Measurements from ENCODE around the gene FANCE. TPM values are rescaled to one million over a fixed set of nuclear protein-coding genes. Genes with fewer than 3 reads are reported as not detected.
"Not testable (repeated sequence)": the region's sequence is repeated elsewhere in the genome, so short reads cannot be mapped to it uniquely, and the experiment has no call there.

The FANCE gene
- total RNA-seq, 1 experiment from 2014 or later, result 6.9 TPM

DNA sequence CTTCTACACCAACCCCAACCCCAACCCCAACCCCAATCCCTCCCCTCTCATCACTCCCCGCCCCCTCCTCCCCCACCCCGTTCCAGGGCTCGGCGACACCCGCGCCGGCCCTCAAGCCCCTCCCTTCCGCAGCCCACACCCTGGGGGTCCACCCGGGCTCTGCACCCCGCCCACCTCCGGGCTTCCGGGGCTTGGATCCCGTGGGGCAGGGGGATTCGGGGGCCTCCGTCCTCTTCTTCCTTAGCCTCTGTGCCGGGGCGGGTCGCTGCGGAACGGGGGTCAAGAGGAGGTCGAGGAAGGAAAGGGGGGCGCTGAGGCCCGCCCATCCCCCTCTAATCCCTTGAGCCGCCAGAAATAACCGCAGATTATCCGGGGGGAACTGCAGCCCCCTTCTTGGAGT, 59.9 kb downstream of the FANCE start:
- no TSS peak for BruUV-seq (replicated peaks)
- intact Hi-C loops (cut with micrococcal nuclease; ENCODE audit: unreplicated experiment), result no loop called here
- no peaks in the 10 kb centered on the region for H4K20me1 ChIP-seq (ENCODE audit: insufficient read depth)
- H3K9me3 ChIP-seq (ENCODE audit: insufficient read depth, low read depth), result no peaks in the 10 kb centered on the region
- TF ChIP-seq EZH2 (IDR thresholded peaks at IDR 0.05; ENCODE audit: low read depth), result no peak
- TF ChIP-seq, protein P1, sequence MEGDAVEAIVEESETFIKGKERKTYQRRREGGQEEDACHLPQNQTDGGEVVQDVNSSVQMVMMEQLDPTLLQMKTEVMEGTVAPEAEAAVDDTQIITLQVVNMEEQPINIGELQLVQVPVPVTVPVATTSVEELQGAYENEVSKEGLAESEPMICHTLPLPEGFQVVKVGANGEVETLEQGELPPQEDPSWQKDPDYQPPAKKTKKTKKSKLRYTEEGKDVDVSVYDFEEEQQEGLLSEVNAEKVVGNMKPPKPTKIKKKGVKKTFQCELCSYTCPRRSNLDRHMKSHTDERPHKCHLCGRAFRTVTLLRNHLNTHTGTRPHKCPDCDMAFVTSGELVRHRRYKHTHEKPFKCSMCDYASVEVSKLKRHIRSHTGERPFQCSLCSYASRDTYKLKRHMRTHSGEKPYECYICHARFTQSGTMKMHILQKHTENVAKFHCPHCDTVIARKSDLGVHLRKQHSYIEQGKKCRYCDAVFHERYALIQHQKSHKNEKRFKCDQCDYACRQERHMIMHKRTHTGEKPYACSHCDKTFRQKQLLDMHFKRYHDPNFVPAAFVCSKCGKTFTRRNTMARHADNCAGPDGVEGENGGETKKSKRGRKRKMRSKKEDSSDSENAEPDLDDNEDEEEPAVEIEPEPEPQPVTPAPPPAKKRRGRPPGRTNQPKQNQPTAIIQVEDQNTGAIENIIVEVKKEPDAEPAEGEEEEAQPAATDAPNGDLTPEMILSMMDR (conservative IDR thresholded peaks at IDR 0.05), result no peak
- H3K4me2 ChIP-seq, result no peak overlapping the region
- ChIA-PET CTCF (no interaction called here), POLR2A (ENCODE audit: unreplicated experiment) (no interaction called here)
- H3K36me3 ChIP-seq (ENCODE audit: low read depth), result no peaks in the 10 kb centered on the region
- H3K79me2 ChIP-seq (ENCODE audit: low read depth), result no peaks in the 10 kb centered on the region
- no peaks in the 10 kb centered on the region for H3K4me1 ChIP-seq (replicated peaks; ENCODE audit: insufficient read depth)
- no peaks in the 10 kb centered on the region; the same call in 1 of the 2 replicates for H3F3A ChIP-seq (ENCODE audit: insufficient read depth, low read depth)
- no peak overlapping the region for H3K27ac ChIP-seq
- no peak for DNase-seq
- H2AFZ ChIP-seq, result no peak overlapping the region
- H3K9me2 ChIP-seq (ENCODE audit: insufficient read depth), result no peaks in the 10 kb centered on the region
- no peaks in the 10 kb centered on the region for H3K27me3 ChIP-seq (ENCODE audit: insufficient read depth, low read depth)
- H3K4me3 ChIP-seq, result no peak overlapping the region

DNA sequence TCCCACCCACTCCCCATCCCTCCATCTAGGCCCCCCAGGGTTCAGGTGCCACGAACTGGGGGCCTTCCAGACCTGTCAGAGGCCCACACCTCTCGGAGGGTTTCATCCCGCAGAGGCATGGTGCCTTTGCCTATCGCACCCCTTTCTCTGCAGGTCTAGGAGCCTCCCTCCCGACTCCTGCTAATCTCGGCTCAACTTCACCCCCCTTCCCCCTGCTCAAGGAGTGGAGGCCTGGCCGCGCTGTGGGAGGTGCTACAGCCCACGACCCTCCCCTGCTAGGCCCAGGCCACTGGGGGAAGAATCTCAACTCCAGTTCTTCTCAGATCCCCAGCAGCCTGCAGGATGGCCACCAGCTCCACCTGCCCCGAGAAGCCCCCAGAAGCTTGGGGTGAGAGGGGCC, 60.6 kb downstream of the FANCE start, which contains the start of gene TULP1:
Gene TULP1 (minus strand): TSS at position 157 of the 400 bp plus-strand sequence. CDS start 38 bp downstream, at position 119.
- H3K79me2 ChIP-seq (ENCODE audit: low read depth), result no peaks in the 10 kb centered on the region
- no TSS peak for BruUV-seq (replicated peaks)
- no peaks in the 10 kb centered on the region for H3K27me3 ChIP-seq (ENCODE audit: insufficient read depth, low read depth)
- no peaks in the 10 kb centered on the region for H3K36me3 ChIP-seq (ENCODE audit: low read depth)
- H3F3A ChIP-seq (ENCODE audit: insufficient read depth, low read depth), result no peaks in the 10 kb centered on the region; the same call in 1 of the 2 replicates
- intact Hi-C loops (cut with micrococcal nuclease; ENCODE audit: unreplicated experiment), result no loop called here
- no peak for TF ChIP-seq EZH2 (IDR thresholded peaks at IDR 0.05; ENCODE audit: low read depth)
- TF ChIP-seq, protein P1 (conservative IDR thresholded peaks at IDR 0.05), result no peak
- no peak within 1 kb of the TSS for H2AFZ ChIP-seq
- no peak for DNase-seq
- CTCF ChIA-PET, result no interaction called here
- no peak within 1 kb of the TSS for H3K4me3 ChIP-seq
- no peak within 1 kb of the TSS for H3K27ac ChIP-seq
- no peaks in the 10 kb centered on the region for H3K9me3 ChIP-seq (ENCODE audit: insufficient read depth, low read depth)
- H3K4me1 ChIP-seq (replicated peaks; ENCODE audit: insufficient read depth), result no peaks in the 10 kb centered on the region
- no peaks in the 10 kb centered on the region for H3K9me2 ChIP-seq (ENCODE audit: insufficient read depth)
- no peak within 1 kb of the TSS for H3K4me2 ChIP-seq
- H4K20me1 ChIP-seq (ENCODE audit: insufficient read depth), result no peaks in the 10 kb centered on the region
- POLR2A ChIA-PET (ENCODE audit: unreplicated experiment), result no interaction called here

DNA sequence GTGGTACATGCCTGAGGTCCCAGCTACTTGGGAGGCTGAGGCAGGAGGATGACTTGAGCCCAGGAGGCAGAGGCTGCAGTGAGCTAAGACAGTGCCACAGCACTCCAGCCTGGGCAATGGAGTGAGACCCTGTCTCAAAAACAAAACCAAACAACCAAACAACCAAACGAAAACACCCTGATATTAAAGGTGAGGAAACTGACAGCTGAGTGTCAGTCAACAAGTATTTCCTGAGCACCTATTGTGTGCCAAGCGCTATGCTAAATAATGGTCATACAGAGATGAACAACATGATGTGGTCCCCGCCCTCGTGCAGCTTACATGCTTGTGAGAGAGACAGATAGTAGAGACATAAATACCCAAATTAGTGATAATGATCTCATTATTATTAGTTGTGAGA, 62.4 kb downstream of the FANCE start:
- H3K4me3 ChIP-seq, result no peak overlapping the region
- no peak overlapping the region for H3K27ac ChIP-seq
- intact Hi-C loops (cut with micrococcal nuclease; ENCODE audit: unreplicated experiment), result no loop called here
- H3F3A ChIP-seq (ENCODE audit: insufficient read depth, low read depth), result no peaks in the 10 kb centered on the region; the same call in 1 of the 2 replicates
- H3K4me2 ChIP-seq, result no peak overlapping the region
- H2AFZ ChIP-seq, result no peak overlapping the region
- H4K20me1 ChIP-seq (ENCODE audit: insufficient read depth), result no peaks in the 10 kb centered on the region
- no TSS peak for BruUV-seq (replicated peaks)
- no peaks in the 10 kb centered on the region for H3K9me3 ChIP-seq (ENCODE audit: insufficient read depth, low read depth)
- no peak for DNase-seq
- no peaks in the 10 kb centered on the region for H3K9me2 ChIP-seq (ENCODE audit: insufficient read depth)
- ChIA-PET POLR2A (ENCODE audit: unreplicated experiment) (interaction anchor here (0.6 kb wide), 1 partner anchor 42 kb away, joined by 4 read pairs; no protein-coding TSS in a partner anchor), CTCF (no interaction called here)
- TF ChIP-seq, protein P1 (conservative IDR thresholded peaks at IDR 0.05), result no peak
- no peak for TF ChIP-seq EZH2 (IDR thresholded peaks at IDR 0.05; ENCODE audit: low read depth)
- 0 out of 2 replicates have a peak, but pooled peaks cover 5% of the 10 kb centered on the region for H3K4me1 ChIP-seq (replicated peaks; ENCODE audit: insufficient read depth)
- H3K36me3 ChIP-seq (ENCODE audit: low read depth), result no peaks in the 10 kb centered on the region
- no peaks in the 10 kb centered on the region for H3K79me2 ChIP-seq (ENCODE audit: low read depth)
- no peaks in the 10 kb centered on the region for H3K27me3 ChIP-seq (ENCODE audit: insufficient read depth, low read depth)

DNA sequence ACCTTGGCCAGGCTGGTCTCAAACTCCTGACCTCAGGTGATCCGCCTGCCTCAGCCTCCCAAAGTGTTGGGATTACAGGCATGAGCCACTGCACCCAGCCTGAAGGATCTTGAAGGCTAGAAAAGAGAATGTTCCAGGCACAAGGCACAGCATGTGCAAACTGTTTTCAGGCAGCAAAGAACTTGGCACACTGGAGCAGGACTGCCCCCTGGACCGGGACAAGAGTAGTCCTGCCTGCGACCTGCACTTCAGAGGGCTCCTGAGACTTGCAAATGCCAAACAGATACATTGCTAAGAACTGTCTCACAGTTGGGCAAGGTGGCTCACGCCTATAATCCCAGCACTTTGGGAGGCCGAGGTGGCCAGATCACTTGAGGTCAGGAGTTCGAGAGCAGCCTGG, 63.8 kb downstream of the FANCE start:
- CTCF ChIA-PET, result not testable (repeated sequence)

More for the DNA sequence above, 63.8 kb downstream of the FANCE start:
- intact Hi-C loops (cut with micrococcal nuclease; ENCODE audit: unreplicated experiment); H3K4me2 ChIP-seq; H2AFZ ChIP-seq; H3K79me2 ChIP-seq (ENCODE audit: low read depth); H3K4me1 ChIP-seq (replicated peaks; ENCODE audit: insufficient read depth); DNase-seq; H4K20me1 ChIP-seq (ENCODE audit: insufficient read depth); BruUV-seq (replicated peaks); H3K9me2 ChIP-seq (ENCODE audit: insufficient read depth); H3K27me3 ChIP-seq (ENCODE audit: insufficient read depth, low read depth); H3F3A ChIP-seq (ENCODE audit: insufficient read depth, low read depth); H3K36me3 ChIP-seq (ENCODE audit: low read depth); H3K27ac ChIP-seq; POLR2A ChIA-PET (ENCODE audit: unreplicated experiment); H3K4me3 ChIP-seq; H3K9me3 ChIP-seq (ENCODE audit: insufficient read depth, low read depth): not testable (repeated sequence)
